ENCODE data around the gene CGB7.
"Not testable (repeated sequence)": the region's sequence is repeated elsewhere in the genome, so short reads cannot be mapped to it uniquely, and the experiment has no call there.

- peak in 3 of 6 experiments; percentile 17 to 24 (median 20) for TF ChIP-seq CTCF (IDR thresholded peaks at IDR 0.05)
- not testable (repeated sequence) for TF ChIP-seq POLR2AphosphoS5 (IDR thresholded peaks at IDR 0.05)
Measured at GRCh38 chr19:49036815-49037214, 20.7 kb downstream of the CGB7 start, which contains the start of gene CGB1.

All from upper lobe of left lung (tissue), 4 donors.